SK-N-SH (cell line): ENCODE results near the gene BCL6. TPM values are rescaled to one million over a fixed set of nuclear protein-coding genes. Genes with fewer than 3 reads are reported as not detected.

Experiments
- CTCF ChIA-PET: fragments of 300-600, 350-600 bp; formaldehyde crosslinking; extraction: SDS; loops from one replicate; lab custom pipeline; 2021; lab: Yijun Ruan, JAX
- POLR2A ChIA-PET: fragments of 350-600 bp; sonication (Branson Sonifier 250); formaldehyde crosslinking; extraction: SDS; loops from one replicate; lab custom pipeline; 2020; ENCODE audit warnings: antibody characterized with exemption, inconsistent platforms; lab: Yijun Ruan, JAX
- DNase-seq: peaks from one replicate; pipeline ENCODE4 v3.0.0; 2012
- H2AFZ ChIP-seq: fragments of 200-600 bp; sonication (generic); 2 replicates; pipeline ENCODE4 v1.8.1; 2016; ENCODE audit warnings: antibody characterized with exemption, mild to moderate bottlenecking, low read depth
- H3F3A ChIP-seq: fragments of 200-600 bp; sonication (generic); replicated peaks from 2 replicates; pipeline ENCODE3; 2016; ENCODE audit warnings: antibody characterized with exemption, mild to moderate bottlenecking; ENCODE audit not compliant: insufficient read depth
- H3K27ac ChIP-seq, 2 experiments: fragments of 200-500 bp in 1 of 2; fragments of 200-600 bp in 1 of 2; sonication (Bioruptor generic) in 1 of 2; sonication (generic), shearing (Covaris generic) in 1 of 2; 2 replicates each; pipeline versions ENCODE4 v1.5.1 to v1.6.1; 2014 to 2016; ENCODE audit warnings: low read depth in 2 of 2, inconsistent platforms in 1 of 2, low read length in 1 of 2, mild to moderate bottlenecking in 1 of 2, mixed read lengths in 1 of 2
- H3K27me3 ChIP-seq: fragments of 200-600 bp; sonication (generic), shearing (Covaris generic); 2 replicates; pipeline ENCODE4 v1.6.1; 2016; ENCODE audit warnings: mixed run types; ENCODE audit not compliant: insufficient read depth
- H3K36me3 ChIP-seq, 2 experiments: fragments of 200-500 bp in 1 of 2; fragments of 200-600 bp in 1 of 2; sonication (Bioruptor generic) in 1 of 2; sonication (generic) in 1 of 2; replicated peaks in 1 of 2; 2 replicates each; pipeline versions ENCODE3 to v1.5.1; 2014 to 2016; ENCODE audit warnings: low read length in 1 of 2, mild to moderate bottlenecking in 1 of 2; ENCODE audit not compliant: insufficient read depth in 2 of 2, control insufficient read depth in 1 of 2
- H3K4me1 ChIP-seq, 2 experiments: fragments of 200-500 bp in 1 of 2; fragments of 200-600 bp in 1 of 2; sonication (Bioruptor generic) in 1 of 2; sonication (generic), shearing (Covaris generic) in 1 of 2; 2 replicates each; pipeline versions ENCODE4 v1.5.1 to v1.6.1; 2014 to 2016; ENCODE audit warnings: low read depth in 1 of 2, low read length in 1 of 2, mixed run types in 1 of 2; ENCODE audit not compliant: insufficient read depth in 2 of 2, control insufficient read depth in 1 of 2
- H3K4me2 ChIP-seq: fragments of 200-600 bp; sonication (generic), shearing (Covaris generic); 2 replicates; pipeline ENCODE4 v1.6.1; 2017; ENCODE audit warnings: mixed run types
- H3K4me3 ChIP-seq, 2 experiments: fragments of 200-500 bp in 1 of 2; fragments of 200-600 bp in 1 of 2; sonication (Bioruptor generic) in 1 of 2; sonication (generic), shearing (Covaris generic) in 1 of 2; 2 replicates each; pipeline versions ENCODE4 v1.5.1 to v1.8.1; 2014 to 2016; ENCODE audit warnings: low read depth in 2 of 2, inconsistent platforms in 1 of 2, low read length in 1 of 2, mild to moderate bottlenecking in 1 of 2, mixed read lengths in 1 of 2, moderate library complexity in 1 of 2
- H3K79me2 ChIP-seq: fragments of 200-600 bp; sonication (generic); 2 replicates; pipeline ENCODE4 v1.8.1; 2017; ENCODE audit warnings: mild to moderate bottlenecking; ENCODE audit not compliant: insufficient read depth
- H3K9ac ChIP-seq: fragments of 200-600 bp; sonication (generic); 2 replicates; pipeline ENCODE4 v1.6.1; 2017; ENCODE audit warnings: mixed run types
- H3K9me2 ChIP-seq: fragments of 200-600 bp; sonication (generic); 2 replicates; pipeline ENCODE4 v1.6.1; 2017; ENCODE audit warnings: mixed run types
- H3K9me3 ChIP-seq: fragments of 200-600 bp; sonication (generic); 2 replicates; pipeline ENCODE4 v1.6.1; 2017; ENCODE audit warnings: mixed run types, mild to moderate bottlenecking, moderate library complexity
- H4K20me1 ChIP-seq: fragments of 200-600 bp; sonication (generic); 2 replicates; pipeline ENCODE4 v1.6.1; 2017; ENCODE audit warnings: mild to moderate bottlenecking, mixed run types; ENCODE audit not compliant: insufficient read depth
- ELF1 ChIP-seq: IDR thresholded peaks from 2 replicates; pipeline ENCODE4 v1.4.0; 2012
- EZH2phosphoT487 ChIP-seq: fragments of 200-600 bp; sonication (generic); IDR thresholded peaks from 2 replicates; pipeline ENCODE4 v1.6.1; 2017; ENCODE audit warnings: low read depth, mixed run types, mild to moderate bottlenecking, antibody characterized with exemption, moderate library complexity, borderline replicate concordance
- FOSL2 ChIP-seq: IDR thresholded peaks from 2 replicates; pipeline ENCODE4 v1.4.0; 2012; ENCODE audit warnings: low read depth, mild to moderate bottlenecking, moderate library complexity, borderline replicate concordance
- FOXJ3 ChIP-seq: sonication (generic); formaldehyde crosslinking; IDR thresholded peaks from 2 replicates; pipeline ENCODE4 v1.5.1; 2020; ENCODE audit warnings: mild to moderate bottlenecking, missing genetic modification reagents
- FOXM1 ChIP-seq: IDR thresholded peaks from 2 replicates; pipeline ENCODE4 v1.4.0; 2012; ENCODE audit warnings: low read depth, mild to moderate bottlenecking
- GABPA ChIP-seq: IDR thresholded peaks from 2 replicates; pipeline ENCODE4 v1.4.0; 2012; ENCODE audit warnings: low read depth, mild to moderate bottlenecking
- IRF3 ChIP-seq: fragments of 150-350 bp; IDR thresholded peaks from 2 replicates; pipeline ENCODE4 v1.6.1; 2016; ENCODE audit warnings: mild to moderate bottlenecking, low read depth, low read length
- PBX3 ChIP-seq: IDR thresholded peaks from 2 replicates; pipeline ENCODE4; 2012
- RAD21 ChIP-seq: IDR thresholded peaks from 2 replicates; pipeline ENCODE4 v1.6.1; 2012; ENCODE audit warnings: mild to moderate bottlenecking, low read length
- RCOR1 ChIP-seq: fragments of 150-350 bp; IDR thresholded peaks from 2 replicates; pipeline ENCODE4 v1.6.1; 2017; ENCODE audit warnings: antibody characterized with exemption, low read length
- RXRA ChIP-seq: IDR thresholded peaks from 2 replicates; pipeline ENCODE4 v1.4.0; 2012; ENCODE audit warnings: low read depth, mild to moderate bottlenecking, borderline replicate concordance
- SIN3A ChIP-seq: IDR thresholded peaks from 2 replicates; pipeline ENCODE4 v1.6.1; 2012; ENCODE audit warnings: low read depth, mild to moderate bottlenecking, low read length, moderate library complexity, borderline replicate concordance
- SMC3 ChIP-seq: IDR thresholded peaks from 2 replicates; pipeline ENCODE4 v1.6.1; 2012; ENCODE audit warnings: low read depth, low read length, improper control_type of control experiment
- USF1 ChIP-seq: IDR thresholded peaks from 2 replicates; pipeline ENCODE4 v1.4.0; 2012; ENCODE audit warnings: low read depth, borderline replicate concordance
- USF2 ChIP-seq: fragments of 150-350 bp; IDR thresholded peaks from 2 replicates; pipeline ENCODE4 v1.6.1; 2017; ENCODE audit warnings: antibody characterized with exemption, low read length, low read depth, borderline replicate concordance
- WGBS: methylation state at CpG from one replicate; pipeline ENCODE4 v1.1.6; 2017; ENCODE audit warnings: low lambda C conversion rate; 5-methylcytosine and 5-hydroxymethylcytosine counted together
- polyA plus RNA-seq, 3 experiments: library from polyadenylated mRNA; depleted of rRNA; stranded (reverse); fragments of >200 nt; gene quantifications; 2 replicates each; pipeline ENCODE4 v1.2.3, GENCODE V29; 2012

The BCL6 gene
- polyA plus RNA-seq, 1 of the 3 experiments (the other 2 are of a cell fraction), result 13.8 TPM

GRCh38 chr3:187734841-187735240 lies 10.4 kb downstream of the BCL6 start:
- Histone ChIP-seq H3K27ac (no peak overlapping the region), H3K9me2 (no peaks in the 10 kb centered on the region), H3K4me1 (peaks cover 17 to 19% of the 10 kb centered on the region in 2 experiments; a peak in 3 of 4 replicates), H3F3A (peaks cover 13% of the 10 kb centered on the region), H2AFZ (no peak overlapping the region), H3K27me3 (no peaks in the 10 kb centered on the region), H3K4me2 (no peak overlapping the region), H3K9ac (no peak overlapping the region), H3K36me3 (peaks cover 39 to 47% of the 10 kb centered on the region in 2 experiments), H3K4me3 (no peak overlapping the region), H4K20me1 (peaks cover 17% of the 10 kb centered on the region; the same call in 1 of the 2 replicates), H3K9me3 (no peaks in the 10 kb centered on the region)
- ChIA-PET CTCF (interaction anchor here (1.0 to 1.5 kb wide), 4 partner anchors 13 to 1414 kb away, joined by 3 to 5 read pairs (median 3); no protein-coding TSS in a partner anchor), POLR2A (no interaction called here)
- WGBS, result 83% methylated on average over 3 of the region's 3 CpGs
- no peak for DNase-seq
- no peak for TF ChIP-seq ELF1
- no peak for TF ChIP-seq PBX3
- no peak for TF ChIP-seq SMC3
- no peak for TF ChIP-seq IRF3
- no peak for TF ChIP-seq RAD21
- no peak for TF ChIP-seq EZH2phosphoT487
- TF ChIP-seq FOXM1, result no peak
- no peak for TF ChIP-seq FOXJ3 (CRISPR knock-in tag)
- TF ChIP-seq FOSL2, result no peak
- TF ChIP-seq, all 33 proteins: peak for 0
- peaks cover 55% of the 10 kb centered on the region for H3K79me2 ChIP-seq

GRCh38 chr3:187733371-187733770 lies 11.9 kb downstream of the BCL6 start:
- DNase-seq, result no peak
- Histone ChIP-seq H3K4me3 (no peak overlapping the region), H3K9ac (no peak overlapping the region), H3K4me1 (peaks cover 3 to 19% of the 10 kb centered on the region in 2 experiments; a peak in 3 of 4 replicates), H3K27ac (no peak overlapping the region), H3K79me2 (peaks cover 42% of the 10 kb centered on the region), H3K9me3 (no peaks in the 10 kb centered on the region), H2AFZ (no peak overlapping the region), H3K4me2 (no peak overlapping the region), H3K27me3 (no peaks in the 10 kb centered on the region), H3K9me2 (no peaks in the 10 kb centered on the region), H3K36me3 (peaks cover 53 to 56% of the 10 kb centered on the region in 2 experiments), H3F3A (no peaks in the 10 kb centered on the region), H4K20me1 (peaks cover 17% of the 10 kb centered on the region; the same call in 1 of the 2 replicates)
- CTCF ChIA-PET, result interaction anchor here (0.7 kb wide), 1 partner anchor 1414 kb away, joined by 3 read pairs; no protein-coding TSS in a partner anchor
- 82% methylated on average over 11 of the region's 11 CpGs for WGBS
- TF ChIP-seq RXRA, result no peak
- TF ChIP-seq FOXM1, result no peak
- TF ChIP-seq GABPA, result no peak
- TF ChIP-seq SIN3A, result no peak
- TF ChIP-seq PBX3, result no peak
- no peak for TF ChIP-seq RCOR1
- TF ChIP-seq USF1, result no peak
- no peak for TF ChIP-seq USF2
- POLR2A ChIA-PET, result no interaction called here
